Keratinocyte (primary cell): ENCODE data around the gene LRRC47. TPM values are rescaled to one million over a fixed set of nuclear protein-coding genes. Genes with fewer than 3 reads are reported as not detected.

Experiments used
- DNase-seq: peaks from one replicate; pipeline ENCODE4 v3.0.0-alpha.2; 2011; ENCODE audit warnings: low read depth, missing footprints, low spot score
- FAIRE-seq: peaks from 2 replicates; lab custom pipeline; 2011; peaks lifted over from hg19 to GRCh38; lab: Jason Lieb, UNC
- H2AFZ ChIP-seq: 2 replicates; pipeline ENCODE4 v1.6.0; 2012; ENCODE audit warnings: low read length, control low read depth, inconsistent platforms; ENCODE audit not compliant: control insufficient read depth
- H3K27ac ChIP-seq: 2 replicates; pipeline ENCODE4 v1.5.1; 2011; ENCODE audit warnings: low read length; ENCODE audit not compliant: control insufficient read depth, insufficient read depth
- H3K27me3 ChIP-seq: 3 replicates; pipeline ENCODE4 v1.6.0; 2011; ENCODE audit warnings: low read length; ENCODE audit not compliant: control insufficient read depth, insufficient read depth; ENCODE audit errors: extremely low read depth
- H3K36me3 ChIP-seq, 2 experiments: 2 replicates in 1 of 2; 3 replicates in 1 of 2; pipeline ENCODE4 v1.5.1; 2011; ENCODE audit warnings: low read length in 2 of 2, mild to moderate bottlenecking in 1 of 2; ENCODE audit not compliant: control insufficient read depth in 2 of 2, insufficient read depth in 2 of 2; ENCODE audit errors: extremely low read depth in 1 of 2
- H3K4me1 ChIP-seq: 3 replicates; pipeline ENCODE4 v1.5.1; 2011; ENCODE audit warnings: low read length; ENCODE audit not compliant: control insufficient read depth, insufficient read depth; ENCODE audit errors: extremely low read depth
- H3K4me2 ChIP-seq: 3 replicates; pipeline ENCODE4 v1.6.0; 2011; ENCODE audit warnings: low read depth, low read length; ENCODE audit not compliant: control insufficient read depth, insufficient read depth; ENCODE audit errors: extremely low read depth
- H3K4me3 ChIP-seq, 3 experiments: fragments of 200-600 bp in 1 of 3; sonication (generic) in 1 of 3; 2 replicates in 2 of 3; 3 replicates in 1 of 3; pipeline ENCODE4 v1.5.1; 2011 to 2016; ENCODE audit warnings: low read length in 3 of 3, mild to moderate bottlenecking in 3 of 3, control low read depth in 2 of 3, inconsistent platforms in 1 of 3, low read depth in 1 of 3, mixed read lengths in 1 of 3, mixed run types in 1 of 3, moderate library complexity in 1 of 3; ENCODE audit not compliant: control insufficient read depth in 2 of 3, insufficient read depth in 2 of 3; ENCODE audit errors: extremely low read depth in 1 of 3
- H3K79me2 ChIP-seq: 2 replicates; pipeline ENCODE4 v1.6.0; 2012; ENCODE audit warnings: low read length; ENCODE audit not compliant: control insufficient read depth, insufficient read depth
- H3K9ac ChIP-seq: 3 replicates; pipeline ENCODE4 v1.6.0; 2011; ENCODE audit warnings: low read length; ENCODE audit not compliant: control insufficient read depth, insufficient read depth; ENCODE audit errors: extremely low read depth
- H3K9me1 ChIP-seq: 3 replicates; pipeline ENCODE4 v1.6.0; 2011; ENCODE audit warnings: low read length; ENCODE audit not compliant: control insufficient read depth, insufficient read depth; ENCODE audit errors: extremely low read depth
- H3K9me3 ChIP-seq: 2 replicates; pipeline ENCODE4 v1.5.1; 2012; ENCODE audit warnings: low read depth, low read length; ENCODE audit not compliant: control insufficient read depth
- H4K20me1 ChIP-seq: 3 replicates; pipeline ENCODE4 v1.6.0; 2011; ENCODE audit warnings: low read length; ENCODE audit not compliant: control insufficient read depth, insufficient read depth; ENCODE audit errors: extremely low read depth
- EZH2 ChIP-seq: IDR thresholded peaks from one replicate; pipeline ENCODE4 v1.6.1; 2012; ENCODE audit warnings: inconsistent platforms, mild to moderate bottlenecking, low read length, moderate library complexity
- dilution Hi-C: fragments of 300-500 bp; cut with MboI; formaldehyde crosslinking; loops from one replicate; pipeline ENCODE4 v1.7.0; 2020; ENCODE audit warnings: low sequenced_read_pairs; ENCODE audit not compliant: extremely low pct_ligation_motif_present
- polyA plus RNA-seq, 5 experiments: library from polyadenylated mRNA; depleted of rRNA in 3 of 5; stranded (reverse) in 3 of 5; stranded (forward) in 1 of 5; unstranded in 1 of 5; fragments of >200 nt; gene quantifications; 1 replicate in 1 of 5; 2 replicates in 3 of 5; 3 replicates in 1 of 5; pipeline versions ENCODE4 v1.2.1 to v1.2.3, GENCODE V29; 2011 to 2012; ENCODE audit warnings: missing spikeins in 2 of 5, low read depth in 1 of 5, low replicate concordance in 1 of 5
- TF ChIP-seq, protein P1 (sequence below), 3 experiments: IDR thresholded peaks in 1 of 3; conservative IDR thresholded peaks in 1 of 3; optimal IDR thresholded peaks in 1 of 3; 2 replicates in 2 of 3; 3 replicates in 1 of 3; pipeline versions ENCODE3 to v1.5.1; 2011; ENCODE audit warnings: low read length in 3 of 3, mild to moderate bottlenecking in 3 of 3, moderate library complexity in 2 of 3, control low read depth in 1 of 3, inconsistent platforms in 1 of 3; ENCODE audit not compliant: insufficient read depth in 2 of 3; ENCODE audit errors: extremely low read depth in 1 of 3

Gene LRRC47
- polyA plus RNA-seq, 1 donor (not counting 4 experiments of a cell fraction or from before 2014, with no cell fraction given): 40.1 TPM

DNA sequence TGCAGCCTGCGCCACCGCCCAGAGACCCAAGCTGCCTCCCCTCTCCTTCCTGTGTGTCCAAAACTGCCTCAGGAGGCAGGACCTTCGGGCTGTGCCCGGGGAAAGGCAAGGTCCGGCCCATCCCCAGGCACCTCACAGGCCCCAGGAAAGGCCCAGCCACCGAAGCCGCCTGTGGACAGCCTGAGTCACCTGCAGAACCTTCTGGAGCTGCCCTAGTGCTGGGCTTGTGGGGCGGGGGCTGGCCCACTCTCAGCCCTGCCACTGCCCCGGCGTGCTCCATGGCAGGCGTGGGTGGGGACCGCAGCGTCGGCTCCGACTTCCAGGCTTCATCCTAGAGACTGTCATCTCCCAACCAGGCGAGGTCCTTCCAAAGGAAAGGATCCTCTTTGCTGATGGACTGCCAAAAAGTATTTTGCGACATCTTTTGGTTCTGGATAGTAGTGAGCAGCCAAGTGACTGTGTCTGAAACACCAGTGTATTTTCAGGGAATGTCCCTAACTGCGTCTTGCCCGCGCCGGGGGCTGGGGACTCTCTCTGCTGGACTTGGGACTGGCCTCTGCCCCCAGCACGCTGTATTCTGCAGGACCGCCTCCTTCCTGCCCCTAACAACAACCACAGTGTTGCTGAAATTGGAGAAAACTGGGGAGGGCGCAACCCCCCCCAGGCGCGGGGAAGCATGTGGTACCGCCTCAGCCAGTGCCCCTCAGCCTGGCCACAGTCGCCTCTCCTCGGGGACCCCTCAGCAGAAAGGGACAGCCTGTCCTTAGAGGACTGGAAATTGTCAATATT lies 63.0 kb downstream of the LRRC47 start:
- Histone ChIP-seq H3K4me2 (no peak overlapping the region), H3K79me2 (no peaks in the 10 kb centered on the region), H3K9me1 (no peaks in the 10 kb centered on the region), H3K4me1 (no peaks in the 10 kb centered on the region), H4K20me1 (no peaks in the 10 kb centered on the region), H2AFZ (no peak overlapping the region), H3K27ac (no peak overlapping the region), H3K36me3 (peaks cover 3 to 4% of the 10 kb centered on the region in 2 experiments), H3K27me3 (no peaks in the 10 kb centered on the region), H3K9ac (no peak overlapping the region), H3K9me3 (no peaks in the 10 kb centered on the region), H3K4me3 (no peak overlapping the region)
- TF ChIP-seq, protein P1, sequence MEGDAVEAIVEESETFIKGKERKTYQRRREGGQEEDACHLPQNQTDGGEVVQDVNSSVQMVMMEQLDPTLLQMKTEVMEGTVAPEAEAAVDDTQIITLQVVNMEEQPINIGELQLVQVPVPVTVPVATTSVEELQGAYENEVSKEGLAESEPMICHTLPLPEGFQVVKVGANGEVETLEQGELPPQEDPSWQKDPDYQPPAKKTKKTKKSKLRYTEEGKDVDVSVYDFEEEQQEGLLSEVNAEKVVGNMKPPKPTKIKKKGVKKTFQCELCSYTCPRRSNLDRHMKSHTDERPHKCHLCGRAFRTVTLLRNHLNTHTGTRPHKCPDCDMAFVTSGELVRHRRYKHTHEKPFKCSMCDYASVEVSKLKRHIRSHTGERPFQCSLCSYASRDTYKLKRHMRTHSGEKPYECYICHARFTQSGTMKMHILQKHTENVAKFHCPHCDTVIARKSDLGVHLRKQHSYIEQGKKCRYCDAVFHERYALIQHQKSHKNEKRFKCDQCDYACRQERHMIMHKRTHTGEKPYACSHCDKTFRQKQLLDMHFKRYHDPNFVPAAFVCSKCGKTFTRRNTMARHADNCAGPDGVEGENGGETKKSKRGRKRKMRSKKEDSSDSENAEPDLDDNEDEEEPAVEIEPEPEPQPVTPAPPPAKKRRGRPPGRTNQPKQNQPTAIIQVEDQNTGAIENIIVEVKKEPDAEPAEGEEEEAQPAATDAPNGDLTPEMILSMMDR (optimal IDR thresholded peaks at IDR 0.05 in 1 of 3, IDR thresholded peaks at IDR 0.05 in 1 of 3, conservative IDR thresholded peaks at IDR 0.05 in 1 of 3; ENCODE audit: extremely low read depth in 1 of 3, insufficient read depth in 2 of 3, low read length in 3 of 3): no peak
- TF ChIP-seq EZH2: no peak
- DNase-seq: no peak
- no peak for FAIRE-seq
- dilution Hi-C loops: no loop called here

DNA sequence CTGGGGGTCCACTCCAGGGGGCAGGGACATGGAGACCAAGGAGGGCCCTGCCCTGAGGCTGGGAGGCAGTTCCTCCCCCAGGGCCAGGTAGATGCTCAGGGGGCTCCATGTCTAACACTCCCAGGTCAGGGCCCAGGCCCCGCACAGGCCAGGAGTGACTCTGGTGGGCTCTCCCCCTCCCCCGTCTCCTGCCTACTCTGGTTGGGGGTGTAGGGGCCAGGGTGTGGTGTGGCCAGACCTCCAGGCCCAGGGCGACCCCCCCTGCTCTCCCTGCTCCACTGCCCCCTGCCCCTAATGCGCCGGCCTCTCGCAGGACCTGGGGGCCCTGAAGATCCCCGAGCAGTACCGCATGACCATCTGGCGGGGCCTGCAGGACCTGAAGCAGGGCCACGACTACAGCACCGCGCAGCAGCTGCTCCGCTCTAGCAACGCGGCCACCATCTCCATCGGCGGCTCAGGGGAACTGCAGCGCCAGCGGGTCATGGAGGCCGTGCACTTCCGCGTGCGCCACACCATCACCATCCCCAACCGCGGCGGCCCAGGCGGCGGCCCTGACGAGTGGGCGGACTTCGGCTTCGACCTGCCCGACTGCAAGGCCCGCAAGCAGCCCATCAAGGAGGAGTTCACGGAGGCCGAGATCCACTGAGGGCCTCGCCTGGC lies 63.7 kb downstream of the LRRC47 start:
- no peaks in the 10 kb centered on the region for H3K79me2 ChIP-seq
- DNase-seq (no peak), FAIRE-seq (no peak)
- dilution Hi-C loops: no loop called here
- H3K9me1 ChIP-seq: no peaks in the 10 kb centered on the region
- H3K36me3 ChIP-seq: peaks cover 1 to 3% of the 10 kb centered on the region in 2 experiments
- no peaks in the 10 kb centered on the region for H3K27me3 ChIP-seq
- no peak overlapping the region for H3K27ac ChIP-seq
- H3K4me2 ChIP-seq: no peak overlapping the region
- TF ChIP-seq, protein P1 (optimal IDR thresholded peaks at IDR 0.05 in 1 of 3, IDR thresholded peaks at IDR 0.05 in 1 of 3, conservative IDR thresholded peaks at IDR 0.05 in 1 of 3; ENCODE audit: extremely low read depth in 1 of 3, insufficient read depth in 2 of 3, low read length in 3 of 3): no peak
- no peak for TF ChIP-seq EZH2
- no peaks in the 10 kb centered on the region for H4K20me1 ChIP-seq
- H2AFZ ChIP-seq: no peak overlapping the region
- no peaks in the 10 kb centered on the region for H3K4me1 ChIP-seq
- no peak overlapping the region for H3K9ac ChIP-seq
- H3K9me3 ChIP-seq: no peaks in the 10 kb centered on the region
- no peak overlapping the region for H3K4me3 ChIP-seq
